Measurements from ENCODE around the gene CHSY3. TPM values are rescaled to one million over a fixed set of nuclear protein-coding genes. Genes with fewer than 3 reads are reported as not detected.

The CHSY3 gene
- total and polyA plus RNA-seq, 2 experiments from 2014 or later, result 1.8 to 6.7 TPM

GRCh38 chr5:130050585-130050984, 146.3 kb downstream of the CHSY3 start:
- Histone ChIP-seq H3K27me3 (no peaks in the 10 kb centered on the region), H3K9me3 (ENCODE audit: low read depth) (no peaks in the 10 kb centered on the region), H3K4me1 (ENCODE audit: low read depth) (no peaks in the 10 kb centered on the region), H3K36me3 (no peaks in the 10 kb centered on the region), H3K27ac (no peak overlapping the region), H3K4me3 (no peak overlapping the region)
- peak in 1 of 2 donors; percentile 22 for DNase-seq (ENCODE audit: low read depth in 1 of 2, low spot score in 1 of 2)
- TF ChIP-seq CTCF (IDR thresholded peaks at IDR 0.05; ENCODE audit: low read depth, low read length), result no peak

GRCh38 chr5:130052752-130053151, 148.5 kb downstream of the CHSY3 start:
- TF ChIP-seq CTCF (IDR thresholded peaks at IDR 0.05; ENCODE audit: low read depth, low read length), result no peak
- Histone ChIP-seq H3K9me3 (ENCODE audit: low read depth) (no peaks in the 10 kb centered on the region), H3K27me3 (no peaks in the 10 kb centered on the region), H3K4me1 (ENCODE audit: low read depth) (no peaks in the 10 kb centered on the region), H3K27ac (no peak overlapping the region), H3K4me3 (no peak overlapping the region), H3K36me3 (no peaks in the 10 kb centered on the region)
- no peak for DNase-seq (ENCODE audit: low read depth in 1 of 2, low spot score in 1 of 2)

GRCh38 chr5:130055572-130055971, 151.3 kb downstream of the CHSY3 start:
- Histone ChIP-seq H3K4me1 (ENCODE audit: low read depth) (no peaks in the 10 kb centered on the region), H3K27me3 (no peaks in the 10 kb centered on the region), H3K27ac (no peak overlapping the region), H3K9me3 (ENCODE audit: low read depth) (no peaks in the 10 kb centered on the region), H3K36me3 (no peaks in the 10 kb centered on the region), H3K4me3 (no peak overlapping the region)
- DNase-seq (ENCODE audit: low read depth in 1 of 2, low spot score in 1 of 2), result no peak
- no peak for TF ChIP-seq CTCF (IDR thresholded peaks at IDR 0.05; ENCODE audit: low read depth, low read length)

GRCh38 chr5:130061746-130062145, 157.5 kb downstream of the CHSY3 start:
- Histone ChIP-seq H3K27ac (no peak overlapping the region), H3K4me3 (no peak overlapping the region), H3K27me3 (no peaks in the 10 kb centered on the region), H3K4me1 (ENCODE audit: low read depth) (no peaks in the 10 kb centered on the region), H3K9me3 (ENCODE audit: low read depth) (no peaks in the 10 kb centered on the region), H3K36me3 (no peaks in the 10 kb centered on the region)
- no peak for TF ChIP-seq CTCF (IDR thresholded peaks at IDR 0.05; ENCODE audit: low read depth, low read length)
- no peak for DNase-seq (ENCODE audit: low read depth in 1 of 2, low spot score in 1 of 2)

- Histone ChIP-seq H3K27me3 (no peaks in the 10 kb centered on the region), H3K4me3 (no peak overlapping the region), H3K9me3 (ENCODE audit: low read depth) (no peaks in the 10 kb centered on the region), H3K36me3 (no peaks in the 10 kb centered on the region), H3K4me1 (ENCODE audit: low read depth) (no peaks in the 10 kb centered on the region), H3K27ac (no peak overlapping the region)
- no peak for DNase-seq (ENCODE audit: low read depth in 1 of 2, low spot score in 1 of 2)
- TF ChIP-seq CTCF (IDR thresholded peaks at IDR 0.05; ENCODE audit: low read depth, low read length), result no peak
Observed at GRCh38 chr5:130063603-130064002, 159.3 kb downstream of the CHSY3 start.

GRCh38 chr5:130064484-130064883, 160.2 kb downstream of the CHSY3 start:
- H3K36me3 ChIP-seq, result no peaks in the 10 kb centered on the region
- no peak for DNase-seq (ENCODE audit: low read depth in 1 of 2, low spot score in 1 of 2)
- TF ChIP-seq CTCF (IDR thresholded peaks at IDR 0.05; ENCODE audit: low read depth, low read length), result no peak
- no peak overlapping the region for H3K27ac ChIP-seq
- no peaks in the 10 kb centered on the region for H3K4me1 ChIP-seq (ENCODE audit: low read depth)
- no peaks in the 10 kb centered on the region for H3K9me3 ChIP-seq (ENCODE audit: low read depth)
- no peak overlapping the region for H3K4me3 ChIP-seq
- no peaks in the 10 kb centered on the region for H3K27me3 ChIP-seq
